ENCODE data around the gene PDCD11.
A peak's percentile ranks its signal among the peaks of the same experiment; 100 is the strongest.
"Not testable (repeated sequence)": the region's sequence is repeated elsewhere in the genome, so short reads cannot be mapped to it uniquely, and the experiment has no call there.

PDCD11 gene

GRCh38 chr10:103475437-103475836 is 79.0 kb downstream of the PDCD11 start:
- no peak for FAIRE-seq

GRCh38 chr10:103476046-103476768 is 79.8 kb downstream of the PDCD11 start:
- no peak for FAIRE-seq

GRCh38 chr10:103478671-103479070 is 82.2 kb downstream of the PDCD11 start:
- no peak for FAIRE-seq

DNA sequence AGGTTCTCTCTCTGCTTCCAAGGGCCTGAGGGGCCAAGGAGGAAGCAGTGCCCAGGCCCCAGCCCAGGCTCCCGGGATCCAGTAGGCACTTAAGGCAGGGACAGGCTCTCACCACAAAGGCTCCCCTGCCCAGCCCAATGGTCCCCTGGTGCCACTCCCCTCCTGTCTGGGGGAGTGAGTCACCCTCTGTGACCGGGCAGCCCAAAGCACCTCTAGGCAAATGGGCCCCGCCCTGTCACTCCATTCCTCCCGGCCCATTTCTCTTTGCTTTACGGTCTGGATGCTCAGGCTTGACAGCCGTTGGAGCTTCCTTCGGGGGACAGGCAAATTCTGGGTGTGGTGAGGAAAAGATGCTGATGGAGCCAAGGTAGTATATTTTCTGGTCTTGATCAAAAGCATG is 82.7 kb downstream of the PDCD11 start, which contains the start of gene CALHM3:
Gene CALHM3 (minus strand): TSS at position 106 of the 400 bp plus-strand sequence. CDS start 208 bp downstream, outside the sequence.
- FAIRE-seq = no peak

DNA sequence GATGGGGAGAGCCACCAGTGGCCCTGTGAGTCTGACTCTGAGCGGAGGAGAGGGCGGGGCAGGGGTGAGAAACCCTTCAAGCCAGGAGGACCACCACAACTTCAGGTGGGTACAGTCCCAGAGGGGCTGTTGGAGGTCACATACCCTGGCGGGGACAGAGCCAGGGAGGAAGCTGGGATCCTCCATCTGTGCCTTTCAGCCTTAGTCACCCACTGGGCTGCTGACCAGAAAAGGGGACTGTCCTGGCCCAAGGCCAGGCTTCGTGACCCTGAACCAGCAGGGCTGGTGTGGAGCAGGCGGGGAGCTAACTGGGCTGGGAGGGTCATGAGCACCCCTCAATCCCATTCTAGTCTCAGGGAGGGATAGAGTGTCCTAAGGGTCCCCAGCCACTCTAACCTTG is 84.1 kb downstream of the PDCD11 start:
- no peak for FAIRE-seq

DNA sequence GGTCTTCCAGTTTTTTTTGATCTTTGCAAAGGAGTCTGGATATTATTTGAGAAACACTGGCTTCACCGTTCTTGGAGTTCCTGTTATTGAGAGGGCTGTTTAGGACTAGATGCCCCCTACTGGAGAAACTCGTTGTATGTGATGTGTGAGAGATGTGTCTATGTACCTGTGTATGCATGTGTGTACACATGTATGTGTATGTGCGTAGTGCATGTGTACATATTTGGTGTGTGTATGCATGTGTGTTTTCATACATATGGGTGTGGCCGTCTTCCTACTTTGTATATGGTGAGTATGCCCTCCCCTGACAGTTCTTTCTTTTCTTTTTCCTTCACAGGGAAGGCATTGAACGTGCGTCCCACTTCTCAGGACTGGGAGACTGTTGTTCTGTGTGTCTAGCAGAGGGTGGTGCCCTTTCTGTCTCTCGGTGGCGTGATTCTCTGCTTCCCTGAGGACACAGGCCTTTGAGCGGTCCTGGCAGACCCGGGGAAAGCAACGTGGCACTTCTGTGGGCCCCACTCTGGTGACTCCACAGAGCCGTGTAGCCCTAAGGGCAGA is 85.6 kb downstream of the PDCD11 start:
- peak; percentile 86 for FAIRE-seq

DNA sequence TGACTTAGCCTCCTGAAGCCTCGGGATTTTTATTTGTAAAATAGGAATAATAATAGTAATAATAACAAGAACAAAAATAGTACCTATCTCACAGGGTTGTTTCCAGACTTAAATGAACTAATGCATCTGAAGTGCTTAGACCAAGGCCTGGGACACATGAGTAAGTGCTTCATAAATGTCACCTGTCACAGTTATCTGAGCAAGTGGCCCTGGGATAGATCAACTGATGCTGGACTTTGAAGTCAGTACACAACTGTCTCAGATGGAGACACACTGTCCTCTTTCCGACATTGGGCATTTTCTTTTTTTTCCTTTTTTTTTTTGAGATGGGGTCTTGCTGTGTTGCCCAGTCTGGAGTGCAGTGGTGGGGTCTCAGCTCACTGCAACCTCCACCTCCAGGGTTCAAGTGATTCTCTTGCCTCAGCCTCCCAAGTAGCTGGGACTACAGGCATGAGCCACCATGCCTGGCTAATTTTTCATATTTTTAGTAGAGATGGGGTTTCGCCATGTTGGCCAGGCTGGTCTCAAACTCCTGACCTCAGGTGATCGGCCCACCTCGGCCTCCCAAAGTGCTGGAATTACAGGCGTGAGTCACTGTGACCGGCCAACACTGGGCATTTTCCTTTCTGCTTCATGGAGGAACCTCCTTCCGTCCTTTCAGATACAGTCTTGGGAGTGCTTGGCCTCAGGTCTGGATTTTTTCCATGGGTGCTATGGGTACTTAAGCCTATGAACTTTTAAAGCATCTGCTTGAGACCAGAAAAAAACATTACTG is 90.4 kb downstream of the PDCD11 start:
- FAIRE-seq = not testable (repeated sequence)

GRCh38 chr10:103487410-103487708 is 90.9 kb downstream of the PDCD11 start:
- no peak for FAIRE-seq

DNA sequence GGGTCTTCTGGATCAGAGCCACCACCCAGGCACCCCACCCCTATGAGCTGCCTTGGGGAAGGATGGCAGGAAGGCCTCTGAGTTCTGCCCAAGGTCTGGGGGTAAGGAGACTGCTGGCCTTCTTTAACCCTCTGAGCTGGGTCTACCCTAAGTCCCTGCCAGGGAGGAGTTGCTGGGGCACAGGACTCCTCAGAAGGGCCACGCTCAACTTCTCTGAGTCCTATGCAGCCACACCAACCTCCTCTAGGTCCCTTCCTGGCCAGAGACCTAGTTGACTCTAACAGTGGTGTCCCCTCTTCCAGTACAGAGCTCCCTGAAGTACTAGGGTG is 94.5 kb downstream of the PDCD11 start:
- FAIRE-seq = no peak

- no peak for FAIRE-seq
Measured at GRCh38 chr10:103491729-103492364, 95.4 kb downstream of the PDCD11 start.

GRCh38 chr10:103492655-103493261 is 96.3 kb downstream of the PDCD11 start:
- FAIRE-seq = no peak

DNA sequence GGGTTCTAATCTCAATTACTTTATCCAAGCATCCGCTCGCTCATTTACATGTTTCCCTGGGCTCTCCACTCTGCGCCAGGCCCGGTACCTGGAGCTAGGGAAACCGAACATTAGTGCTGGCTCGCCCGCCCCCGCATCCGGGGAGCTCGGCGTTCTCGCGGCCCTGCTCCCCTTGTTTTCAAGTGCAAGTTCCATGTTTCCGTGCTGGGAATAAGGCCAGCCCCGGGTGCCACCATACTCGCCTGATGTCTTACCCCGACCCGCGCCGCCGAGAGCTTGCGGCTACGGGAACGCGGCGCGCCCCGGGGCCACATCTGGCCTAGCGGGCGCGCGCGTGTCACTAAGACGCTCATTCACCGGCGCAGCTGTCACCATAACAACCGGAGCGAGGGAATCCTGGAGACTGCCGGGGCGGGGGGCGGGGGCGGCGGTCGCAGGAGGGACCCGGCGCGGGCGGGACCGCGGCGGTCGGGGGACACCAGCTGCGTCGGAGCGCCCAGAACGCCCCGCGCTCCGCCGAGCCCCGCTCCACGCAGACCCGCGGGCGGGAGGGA is 97.0 kb downstream of the PDCD11 start, which contains the start of gene NEURL1:
Gene NEURL1 (plus strand): TSS at position 344 of the 554 bp plus-strand sequence. CDS start 683 bp downstream, outside the sequence.
- FAIRE-seq = no peak

DNA sequence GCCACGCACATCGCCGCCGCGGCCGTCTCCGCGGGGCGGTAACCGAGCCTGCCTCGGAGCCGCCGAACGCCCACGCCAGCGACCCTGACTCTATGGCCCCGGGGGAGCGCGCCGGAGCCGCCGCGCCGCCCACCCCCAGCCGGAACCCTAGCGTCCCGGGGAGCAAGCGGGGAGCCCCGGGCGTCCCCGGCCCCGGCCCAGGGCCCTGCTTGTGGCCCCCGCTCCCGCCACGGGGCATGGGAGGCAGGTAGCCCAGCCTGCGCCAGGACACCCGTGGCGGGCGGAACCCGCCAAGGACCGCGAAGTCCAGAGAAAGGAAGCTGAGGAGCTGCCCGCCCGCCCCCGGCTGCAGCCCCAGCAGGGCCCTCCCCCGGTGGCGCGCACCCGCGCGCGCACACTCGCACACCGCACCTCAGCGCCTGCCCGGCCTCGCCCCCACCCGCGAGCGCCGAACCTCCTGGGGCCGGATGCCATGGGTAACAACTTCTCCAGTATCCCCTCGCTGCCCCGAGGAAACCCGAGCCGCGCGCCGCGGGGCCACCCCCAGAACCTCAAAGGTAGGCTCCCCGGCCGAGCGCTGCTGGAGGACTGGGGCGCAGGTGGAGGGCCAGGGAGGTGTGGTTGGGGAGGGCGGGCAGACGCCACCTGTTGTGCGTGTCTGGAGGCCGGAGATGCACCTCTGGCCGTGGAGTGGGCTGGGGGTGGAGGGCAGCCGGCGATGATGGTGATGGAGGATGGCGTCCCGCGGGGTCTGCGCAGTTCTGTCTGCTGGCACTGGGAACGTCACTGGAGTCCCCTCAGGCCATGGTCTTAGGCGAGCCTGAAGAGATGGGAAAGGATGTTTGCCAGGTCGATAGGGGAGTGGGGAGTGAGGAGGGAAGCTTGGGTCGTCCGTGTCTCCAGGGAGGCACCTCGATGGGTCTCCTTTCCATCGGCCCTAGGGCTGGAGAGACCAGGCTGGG is 97.8 kb downstream of the PDCD11 start:
- FAIRE-seq = no peak

GRCh38 chr10:103495321-103495720 is 98.9 kb downstream of the PDCD11 start:
- FAIRE-seq = no peak

Measured in A204.1 (cell line).